Activated CD4-positive, alpha-beta T cell treated with anti-CD3 and anti-CD28 coated beads for 4 hours (primary cell): ENCODE measurements around the gene CDC14A.
"Not testable (repeated sequence)": the region's sequence is repeated elsewhere in the genome, so short reads cannot be mapped to it uniquely, and the experiment has no call there.

Experiments
- DNase-seq, 2 donors: peaks; one replicate each; pipeline ENCODE4 v3.0.0-alpha.2; 2020

The CDC14A gene

GRCh38 chr1:100337878-100338277, 14.4 kb upstream of the CDC14A start:
- not testable (repeated sequence) for DNase-seq

DNA sequence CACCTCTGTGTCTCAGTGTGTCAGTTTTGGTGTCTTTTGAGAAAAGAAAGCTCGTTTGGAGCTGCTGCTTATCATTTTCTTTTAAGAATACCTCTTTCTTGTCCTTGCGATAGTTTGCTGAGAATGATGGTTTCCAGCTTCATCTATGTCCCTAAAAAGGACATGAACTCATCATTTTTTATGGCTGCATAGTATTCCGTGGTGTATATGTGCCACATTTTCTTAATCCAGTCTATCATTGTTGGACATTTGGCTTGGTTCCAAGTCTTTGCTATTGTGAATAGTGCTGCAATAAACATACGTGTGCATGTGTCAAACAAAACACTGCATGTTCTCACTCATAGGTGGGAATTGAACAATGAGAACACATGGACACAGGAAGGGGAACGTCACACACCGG, 12.6 kb upstream of the CDC14A start:
- not testable (repeated sequence) for DNase-seq

- no peak for DNase-seq
Observed at GRCh38 chr1:100340494-100340893, 11.8 kb upstream of the CDC14A start.

- DNase-seq, result no peak
Observed at GRCh38 chr1:100342348-100342747, 10.0 kb upstream of the CDC14A start.

DNA sequence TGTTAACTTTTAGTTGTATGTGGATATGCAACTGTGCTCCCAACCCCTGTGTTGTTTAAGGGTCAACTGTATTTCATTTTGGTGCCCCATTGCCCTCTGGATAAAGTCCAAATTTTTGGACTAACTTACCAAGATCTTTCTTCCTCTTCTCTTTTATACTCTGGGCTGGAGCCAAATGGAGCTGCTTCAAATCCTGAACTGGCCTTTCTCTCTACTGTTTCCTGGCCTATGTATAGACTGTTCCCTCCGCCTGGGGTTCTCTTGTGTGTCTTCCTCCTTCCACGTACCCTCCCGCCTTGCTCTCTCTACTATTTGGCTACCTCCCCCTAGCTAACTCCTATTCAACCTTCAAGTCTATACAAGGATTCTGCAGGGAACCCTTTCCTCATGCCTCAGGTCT, 8.4 kb upstream of the CDC14A start:
- DNase-seq, result no peak

GRCh38 chr1:100344774-100345173, 7.5 kb upstream of the CDC14A start:
- no peak for DNase-seq

DNA sequence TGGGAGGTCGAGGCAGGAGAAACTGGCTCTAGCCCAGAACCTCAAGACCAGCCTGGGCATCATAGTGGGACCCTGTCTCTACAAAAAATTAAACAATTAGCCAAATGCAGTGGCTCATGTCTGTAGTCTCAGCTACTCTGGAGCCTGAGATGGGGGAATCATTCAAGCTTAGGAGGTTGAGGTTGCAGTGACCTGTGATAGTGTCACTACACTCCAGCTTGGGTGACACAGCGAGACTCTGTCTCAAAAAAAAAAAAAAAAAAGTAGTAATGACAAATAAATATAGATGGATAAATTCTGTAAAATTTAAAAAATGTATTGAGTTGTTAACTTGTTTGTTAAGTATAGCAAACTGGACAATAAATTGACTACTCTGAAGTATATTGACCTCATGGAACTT, 5.9 kb upstream of the CDC14A start:
- no peak for DNase-seq

DNA sequence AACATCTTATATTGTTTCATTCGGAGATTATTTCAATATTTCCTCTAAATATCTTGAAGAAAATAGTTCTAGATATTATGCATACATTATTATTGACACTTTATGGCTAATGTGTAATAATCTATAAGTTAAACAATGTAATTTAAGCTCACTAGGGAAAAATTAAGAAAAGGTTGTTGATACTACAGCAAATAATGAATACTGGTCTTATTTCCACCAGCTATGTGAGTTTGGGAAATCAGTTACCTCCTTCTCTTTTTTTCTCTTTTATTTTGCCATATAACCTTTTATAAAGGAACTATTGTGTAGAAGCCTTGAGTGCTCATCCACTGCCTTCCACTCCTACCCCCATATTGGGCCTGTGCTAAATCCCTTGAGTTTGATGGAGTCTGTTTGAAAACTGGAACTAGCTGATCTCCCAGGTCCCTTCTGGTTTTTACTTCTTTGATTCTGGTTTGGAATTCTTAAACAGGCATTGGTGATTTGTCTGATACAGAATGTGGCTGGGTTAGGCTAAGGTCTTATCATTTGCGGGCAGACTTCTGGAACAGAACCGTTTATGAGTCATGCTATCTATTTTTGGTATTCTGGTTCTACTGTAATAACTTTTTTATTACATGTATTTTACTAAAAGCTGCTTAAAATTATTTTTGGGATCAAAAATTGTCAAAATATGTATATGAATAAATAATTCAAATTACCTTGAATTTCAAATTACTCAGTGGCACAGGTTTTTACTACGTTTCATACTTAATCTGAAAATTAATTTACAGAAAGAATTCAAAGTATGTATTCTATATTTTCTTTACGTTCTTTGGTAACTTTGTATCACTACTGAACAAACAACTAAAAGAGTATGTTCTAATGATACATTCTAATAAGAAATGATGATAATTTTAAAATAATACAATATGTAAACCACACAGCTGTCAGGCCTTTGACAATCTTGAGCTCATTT, 5.0 kb upstream of the CDC14A start:
- no peak for DNase-seq

- no peak for DNase-seq
Observed at GRCh38 chr1:100348549-100349144, 3.7 kb upstream of the CDC14A start.

DNA sequence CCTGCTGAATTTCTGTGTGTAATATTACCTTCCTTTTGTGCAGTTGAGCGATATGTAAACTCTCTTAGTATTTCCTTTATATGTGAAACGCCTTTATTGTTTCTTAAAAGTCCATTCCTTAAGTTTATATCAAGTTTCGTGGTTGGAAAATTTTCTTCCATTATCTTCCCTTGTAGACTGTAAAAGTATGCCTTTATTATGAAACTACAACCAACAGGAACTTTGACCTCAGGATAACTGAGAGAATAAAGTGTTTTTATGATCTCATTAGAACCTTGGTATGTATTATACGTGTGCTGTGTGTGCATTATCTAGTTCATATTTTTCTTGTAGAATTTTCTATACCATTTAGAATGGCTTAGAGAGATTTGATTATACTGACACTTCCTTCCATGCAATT, 3.1 kb upstream of the CDC14A start:
- no peak for DNase-seq

- DNase-seq, result no peak
Observed at GRCh38 chr1:100350787-100351094, 1.6 kb upstream of the CDC14A start.

- DNase-seq, result peak; percentile 81 to 83
Observed at GRCh38 chr1:100351095-100351887, 1.0 kb upstream of the CDC14A start.

DNA sequence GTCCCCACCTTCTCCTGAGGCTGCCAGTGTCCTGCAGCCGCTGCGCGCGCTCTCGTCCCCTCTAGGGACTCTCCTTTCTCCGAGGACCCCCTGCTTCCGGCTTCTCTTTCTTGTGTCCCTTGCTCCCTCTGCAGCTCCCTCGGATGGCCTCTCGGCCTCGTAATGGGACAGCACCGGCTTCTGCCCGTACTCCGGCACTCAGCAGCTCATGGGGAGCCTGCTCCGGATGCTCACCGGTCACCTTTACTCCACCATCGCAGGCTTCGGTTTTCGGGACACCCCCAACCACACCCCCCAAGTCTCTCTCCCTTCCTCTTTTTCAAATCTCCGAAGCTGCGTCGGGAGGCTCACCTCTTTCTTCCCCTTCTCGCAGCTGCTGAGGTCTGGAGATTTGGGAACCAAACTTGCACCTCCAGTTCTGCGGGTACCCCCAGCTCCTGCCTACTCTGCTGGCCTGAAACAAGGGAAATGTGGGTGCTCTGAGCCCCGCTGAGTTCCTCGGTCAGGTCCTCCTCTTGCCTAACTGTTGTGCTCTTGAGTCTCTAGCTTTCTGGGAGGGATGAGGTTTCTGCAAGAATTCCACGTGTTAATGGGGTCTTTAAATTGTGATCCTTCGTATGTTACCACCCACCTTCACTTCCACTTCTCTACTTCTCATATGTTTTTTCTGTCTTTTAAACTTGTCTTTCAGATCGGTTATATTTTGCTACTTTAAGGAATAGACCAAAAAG, 930 bp downstream of the CDC14A start:
- peak; percentile 12 to 28 for DNase-seq

GRCh38 chr1:100353988-100354387, 1.7 kb downstream of the CDC14A start:
- DNase-seq, result no peak

DNA sequence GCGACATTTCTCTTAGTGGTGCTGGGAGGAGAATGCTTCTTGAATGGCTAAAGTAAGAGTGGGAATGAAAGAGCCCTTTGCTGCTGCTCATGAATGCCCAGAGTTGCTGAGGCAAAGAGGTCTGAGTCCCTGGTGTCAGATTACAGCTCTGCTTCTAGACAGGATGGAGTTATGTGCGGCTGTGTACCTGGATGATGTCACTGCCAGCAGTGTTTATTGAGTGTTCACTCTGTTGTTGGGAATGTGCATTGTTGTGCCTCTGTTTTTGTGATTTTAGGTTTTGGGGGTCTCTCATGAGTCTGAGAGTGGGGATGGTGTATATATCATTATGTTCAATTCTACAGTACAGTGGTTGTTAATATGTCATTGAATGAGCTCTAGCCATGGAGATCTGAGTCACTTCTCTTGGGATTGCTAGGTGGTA, 2.7 kb downstream of the CDC14A start:
- peak in 1 of 2 donors; percentile 14 for DNase-seq

DNA sequence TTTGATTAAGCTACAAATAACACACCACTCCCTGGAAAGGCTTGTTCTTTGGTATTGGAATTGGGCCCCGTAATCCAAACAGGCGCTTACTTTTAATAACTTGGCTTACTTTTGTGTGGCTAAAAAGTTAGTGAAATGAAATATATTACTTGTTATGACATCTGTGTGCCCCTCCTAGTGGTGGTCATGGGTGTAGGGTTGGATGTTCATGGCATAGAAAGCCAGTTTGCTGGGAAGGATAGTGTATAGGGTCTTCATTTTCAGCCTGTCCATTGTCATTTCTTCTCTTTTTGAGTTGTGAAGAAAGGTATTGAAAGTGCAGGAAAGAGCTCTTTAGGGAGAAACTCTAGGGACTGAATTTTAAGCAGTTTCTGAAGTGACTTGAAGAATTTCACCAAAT, 5.9 kb downstream of the CDC14A start:
- DNase-seq, result peak; percentile 20 to 21

- DNase-seq, result no peak
Observed at GRCh38 chr1:100359139-100359538, 6.8 kb downstream of the CDC14A start.

DNA sequence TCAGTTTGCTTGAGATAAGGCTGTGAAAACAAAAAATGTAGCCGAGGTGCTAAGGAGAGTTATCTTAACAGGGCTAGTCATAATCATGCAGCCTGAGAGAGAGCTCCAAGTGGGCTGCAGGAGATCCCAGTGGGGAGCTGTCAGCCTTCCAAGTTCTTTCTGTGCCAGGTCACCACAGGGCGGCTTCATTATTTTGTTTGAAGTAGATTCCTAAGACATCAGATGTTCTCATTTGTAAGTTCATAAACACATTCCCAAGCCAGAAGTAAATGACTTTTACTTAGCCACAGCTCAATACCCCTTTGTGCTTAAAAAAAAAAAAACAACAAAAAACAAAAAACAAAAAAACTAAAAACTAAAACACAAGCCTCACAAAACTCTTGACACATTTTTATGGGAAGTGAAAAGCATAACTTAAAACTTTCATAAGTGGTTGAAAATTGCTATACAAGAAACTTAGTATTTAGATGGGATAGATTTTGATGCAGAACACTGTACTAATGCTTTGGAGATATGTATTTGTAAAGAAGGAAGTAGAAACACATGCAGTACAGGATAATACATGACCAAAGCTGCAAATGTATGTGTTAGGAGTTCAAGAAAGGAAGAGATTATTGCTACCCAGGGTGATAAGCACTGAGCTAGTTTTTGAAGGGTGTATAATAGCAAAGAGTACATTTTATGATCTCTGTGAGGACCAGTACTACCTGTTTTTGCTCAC, 8.6 kb downstream of the CDC14A start:
- DNase-seq, result no peak

GRCh38 chr1:100361511-100362089, 9.3 kb downstream of the CDC14A start:
- DNase-seq, result no peak

DNA sequence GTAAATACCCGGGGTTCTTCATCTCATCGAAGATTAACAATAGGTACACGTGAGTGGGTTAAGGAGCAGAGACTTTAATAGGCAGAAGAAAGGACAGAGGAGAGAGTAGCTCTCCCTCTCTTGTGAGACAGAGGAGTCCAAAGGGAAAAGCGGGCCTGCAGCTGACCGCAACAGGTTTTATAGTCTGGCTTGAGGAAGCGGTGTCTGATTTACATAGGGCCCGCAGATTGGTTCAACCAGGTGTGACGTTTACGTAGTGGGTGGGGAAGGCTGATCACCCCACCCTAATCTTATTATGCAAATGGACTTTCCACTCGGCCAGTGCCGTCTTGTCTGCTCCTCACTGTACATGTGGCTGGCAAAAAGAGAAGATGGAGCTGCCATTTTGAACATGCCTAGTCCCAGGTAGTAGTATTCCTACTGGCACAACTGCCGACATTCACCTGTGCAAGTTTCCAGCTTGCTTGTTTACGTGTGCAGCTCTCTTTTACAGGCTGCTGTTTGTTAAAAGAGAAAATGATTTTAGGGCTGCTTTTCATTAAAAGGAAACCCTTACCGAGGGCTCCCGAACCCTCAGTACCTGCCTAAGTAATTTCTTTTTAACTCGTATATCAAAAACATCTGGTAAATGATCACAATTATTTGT, 10.6 kb downstream of the CDC14A start:
- DNase-seq, result no peak

GRCh38 chr1:100363831-100364230, 11.5 kb downstream of the CDC14A start:
- no peak for DNase-seq
